HepG2 (cell line): ENCODE results near the gene KLF16. TPM values are rescaled to one million over a fixed set of nuclear protein-coding genes. Genes with fewer than 3 reads are reported as not detected.

Source experiments
- CHCHD3 ChIP-seq: sonication (generic); formaldehyde crosslinking; IDR thresholded peaks from 2 replicates; pipeline ENCODE4 v1.8.0; 2022; ENCODE audit warnings: mild to moderate bottlenecking, missing genetic modification reagents, moderate library complexity
- CREB1 ChIP-seq, 2 experiments: fragments of 450-650 bp in 1 of 2; IDR thresholded peaks; 2 replicates each; pipeline ENCODE4 v1.6.1; 2016 to 2017; ENCODE audit warnings: control low read depth in 1 of 2, mild to moderate bottlenecking in 1 of 2, missing compliant biosample characterization in 1 of 2, missing genetic modification characterization in 1 of 2
- FOXA3 ChIP-seq: IDR thresholded peaks from 2 replicates; pipeline ENCODE4 v1.6.1; 2016; ENCODE audit warnings: missing genetic modification reagents, missing compliant biosample characterization
- FOXK1 ChIP-seq: sonication (generic); formaldehyde crosslinking; IDR thresholded peaks from 2 replicates; pipeline ENCODE4 v1.4.0; 2020; ENCODE audit warnings: low read depth, missing genetic modification reagents, borderline replicate concordance
- HOXA3 ChIP-seq: sonication (generic); formaldehyde crosslinking; IDR thresholded peaks from 2 replicates; pipeline ENCODE4 v1.5.0; 2020; ENCODE audit warnings: missing genetic modification reagents
- KAT8 ChIP-seq: IDR thresholded peaks from 2 replicates; pipeline ENCODE4 v1.6.1; 2016; ENCODE audit warnings: missing genetic modification reagents, missing compliant biosample characterization
- KDM3A ChIP-seq: IDR thresholded peaks from 2 replicates; pipeline ENCODE4 v1.6.1; 2018; ENCODE audit warnings: low read depth, missing compliant biosample characterization
- NR2C2 ChIP-seq: sonication (generic); formaldehyde crosslinking; IDR thresholded peaks from 2 replicates; pipeline ENCODE4 v1.4.0; 2020; ENCODE audit warnings: missing genetic modification reagents, mild to moderate bottlenecking, moderate library complexity, borderline replicate concordance
- PHF20 ChIP-seq: sonication (generic); formaldehyde crosslinking; IDR thresholded peaks from 2 replicates; pipeline ENCODE4 v1.5.0; 2020; ENCODE audit warnings: mild to moderate bottlenecking, missing genetic modification reagents
- PHF8 ChIP-seq: sonication (generic); formaldehyde crosslinking; IDR thresholded peaks from 2 replicates; pipeline ENCODE4 v1.5.0; 2020; ENCODE audit warnings: missing genetic modification reagents
- SPEN ChIP-seq: sonication (generic); formaldehyde crosslinking; IDR thresholded peaks from 2 replicates; pipeline ENCODE4 v1.5.1; 2020; ENCODE audit warnings: low read depth, mild to moderate bottlenecking, missing genetic modification reagents
- TBX2 ChIP-seq: sonication (generic); formaldehyde crosslinking; IDR thresholded peaks from 2 replicates; pipeline ENCODE4 v1.5.0; 2020; ENCODE audit warnings: missing genetic modification reagents, mild to moderate bottlenecking, borderline replicate concordance
- ZNF777 ChIP-seq: sonication (generic); formaldehyde crosslinking; IDR thresholded peaks from 2 replicates; pipeline ENCODE4 v1.4.0; 2020; ENCODE audit warnings: missing genetic modification reagents
- polyA plus RNA-seq, 8 experiments: library from polyadenylated mRNA; depleted of rRNA in 3 of 8; stranded (reverse) in 7 of 8; unstranded in 1 of 8; fragments of >200 nt; fragmentation: Illumina TruSeq in 4 of 8; extraction: Trizol in 4 of 8; gene quantifications; 2 replicates each; pipeline versions ENCODE4 v1.2.1 to v1.2.3, GENCODE V29; 2011 to 2016; ENCODE audit warnings: low read depth in 4 of 8, missing spikeins in 1 of 8, mixed read lengths in 1 of 8; ENCODE audit not compliant: insufficient read depth in 1 of 8
- total RNA-seq, 5 experiments: library from RNA; depleted of rRNA; stranded (reverse); fragments of >200 nt; fragmentation: Illumina TruSeq; extraction: Trizol; gene quantifications; 2 replicates each; pipeline ENCODE4 v1.2.3, GENCODE V29; 2016; ENCODE audit warnings: low read depth in 1 of 5
- TF ChIP-seq, protein P1 (sequence below): sonication (generic); formaldehyde crosslinking; IDR thresholded peaks from 2 replicates; pipeline ENCODE4 v1.5.1; 2020; ENCODE audit warnings: missing genetic modification reagents, mild to moderate bottlenecking, borderline replicate concordance
- TF ChIP-seq, protein P2 (sequence below): sonication (generic); formaldehyde crosslinking; IDR thresholded peaks from 2 replicates; pipeline ENCODE4 v1.8.0; 2022; ENCODE audit warnings: low read depth, missing genetic modification reagents
- TF ChIP-seq, protein P3 (sequence below): sonication (generic); formaldehyde crosslinking; IDR thresholded peaks from 2 replicates; pipeline ENCODE4 v1.5.0; 2020; ENCODE audit warnings: mild to moderate bottlenecking, missing genetic modification reagents
- TF ChIP-seq, protein P4 (sequence below): sonication (generic); formaldehyde crosslinking; conservative IDR thresholded peaks from 2 replicates; pipeline ENCODE4 v1.4.0; 2020; ENCODE audit warnings: mild to moderate bottlenecking, missing genetic modification reagents, moderate library complexity
- TF ChIP-seq, protein P5 (sequence below): conservative IDR thresholded peaks from 2 replicates; pipeline ENCODE4 v1.6.1; 2018; ENCODE audit warnings: missing genetic modification reagents

KLF16 gene
- total and polyA plus RNA-seq, 2 of the 13 experiments (the other 11 are each of a cell fraction or from before 2014, with no cell fraction given) = 3.5 to 6.7 TPM

DNA sequence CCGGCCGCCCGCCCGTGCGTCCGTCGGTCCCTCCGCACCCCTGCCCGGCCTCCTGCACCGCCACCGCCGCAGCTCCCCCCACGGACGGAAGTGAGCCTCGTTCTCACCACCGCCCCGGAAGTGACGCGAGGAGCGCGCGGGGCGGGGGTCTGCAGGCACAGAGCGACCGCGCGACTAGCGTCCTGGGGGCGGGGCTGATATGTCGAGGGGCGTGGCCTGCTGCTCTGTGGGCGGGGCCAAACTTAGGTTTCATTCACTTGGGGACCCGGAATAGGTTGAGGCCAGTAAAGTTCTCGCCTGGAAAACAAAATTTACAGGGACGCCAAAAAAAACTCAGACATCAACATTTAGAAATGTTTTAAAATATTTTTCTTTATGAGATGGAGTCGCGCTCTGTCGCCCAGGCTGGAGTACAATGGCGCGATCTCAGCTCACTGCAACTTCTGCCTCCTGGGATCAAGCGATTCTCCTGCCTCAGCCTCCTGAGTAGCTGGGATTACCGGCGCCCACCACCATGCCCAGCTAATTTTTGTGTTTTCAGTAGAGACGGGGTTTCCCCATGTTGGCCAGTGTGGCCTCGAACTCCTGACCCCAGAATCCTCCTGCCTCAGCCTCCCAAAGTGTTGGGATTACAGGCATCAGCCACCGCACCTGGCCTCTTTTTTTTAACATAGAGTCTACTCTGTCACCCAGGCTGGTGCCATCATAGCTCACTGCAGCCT is 22.2 kb upstream of the KLF16 start, which contains the start of gene ABHD17A (continued):
- 0 out of 2 replicates have a peak, but pooled peaks have one; percentile 8 for TF ChIP-seq CHCHD3 (CRISPR knock-in tag)
- peak; percentile 77; the same call in 1 of the 2 replicates for TF ChIP-seq HOXA3 (CRISPR knock-in tag)
- peak; percentile 52 for TF ChIP-seq NR2C2 (CRISPR knock-in tag)
- TF ChIP-seq, protein P1, sequence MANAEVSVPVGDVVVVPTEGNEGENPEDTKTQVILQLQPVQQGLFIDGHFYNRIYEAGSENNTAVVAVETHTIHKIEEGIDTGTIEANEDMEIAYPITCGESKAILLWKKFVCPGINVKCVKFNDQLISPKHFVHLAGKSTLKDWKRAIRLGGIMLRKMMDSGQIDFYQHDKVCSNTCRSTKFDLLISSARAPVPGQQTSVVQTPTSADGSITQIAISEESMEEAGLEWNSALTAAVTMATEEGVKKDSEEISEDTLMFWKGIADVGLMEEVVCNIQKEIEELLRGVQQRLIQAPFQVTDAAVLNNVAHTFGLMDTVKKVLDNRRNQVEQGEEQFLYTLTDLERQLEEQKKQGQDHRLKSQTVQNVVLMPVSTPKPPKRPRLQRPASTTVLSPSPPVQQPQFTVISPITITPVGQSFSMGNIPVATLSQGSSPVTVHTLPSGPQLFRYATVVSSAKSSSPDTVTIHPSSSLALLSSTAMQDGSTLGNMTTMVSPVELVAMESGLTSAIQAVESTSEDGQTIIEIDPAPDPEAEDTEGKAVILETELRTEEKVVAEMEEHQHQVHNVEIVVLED (CRISPR knock-in tag) = peak; percentile 83; the same call in 1 of the 2 replicates
- TF ChIP-seq PHF8 (CRISPR knock-in tag) = peak; percentile 69
- peak; percentile 89 for TF ChIP-seq SPEN (CRISPR knock-in tag)
- TF ChIP-seq, protein P2, sequence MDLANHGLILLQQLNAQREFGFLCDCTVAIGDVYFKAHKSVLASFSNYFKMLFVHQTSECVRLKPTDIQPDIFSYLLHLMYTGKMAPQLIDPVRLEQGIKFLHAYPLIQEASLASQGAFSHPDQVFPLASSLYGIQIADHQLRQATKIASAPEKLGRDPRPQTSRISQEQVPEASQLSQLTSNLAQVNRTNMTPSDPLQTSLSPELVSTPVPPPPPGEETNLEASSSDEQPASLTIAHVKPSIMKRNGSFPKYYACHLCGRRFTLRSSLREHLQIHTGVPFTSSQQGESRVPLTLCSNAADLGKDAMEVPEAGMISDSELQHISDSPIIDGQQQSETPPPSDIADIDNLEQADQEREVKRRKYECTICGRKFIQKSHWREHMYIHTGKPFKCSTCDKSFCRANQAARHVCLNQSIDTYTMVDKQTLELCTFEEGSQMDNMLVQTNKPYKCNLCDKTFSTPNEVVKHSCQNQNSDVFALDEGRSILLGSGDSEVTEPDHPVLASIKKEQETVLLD (CRISPR knock-in tag) = peak; percentile 58; the same call in 1 of the 2 replicates
- 0 out of 2 replicates have a peak, but pooled peaks have one; percentile 13 for TF ChIP-seq KDM3A (CRISPR knock-in tag)
- peak; percentile 70; the same call in 1 of the 2 replicates for TF ChIP-seq PHF20 (CRISPR knock-in tag)
- 0 out of 2 replicates have a peak, but pooled peaks have one; percentile 22 for TF ChIP-seq FOXA3 (CRISPR knock-in tag)
- peak; percentile 49; the same call in 1 of the 2 replicates for TF ChIP-seq FOXK1 (CRISPR knock-in tag)
- TF ChIP-seq, protein P3, sequence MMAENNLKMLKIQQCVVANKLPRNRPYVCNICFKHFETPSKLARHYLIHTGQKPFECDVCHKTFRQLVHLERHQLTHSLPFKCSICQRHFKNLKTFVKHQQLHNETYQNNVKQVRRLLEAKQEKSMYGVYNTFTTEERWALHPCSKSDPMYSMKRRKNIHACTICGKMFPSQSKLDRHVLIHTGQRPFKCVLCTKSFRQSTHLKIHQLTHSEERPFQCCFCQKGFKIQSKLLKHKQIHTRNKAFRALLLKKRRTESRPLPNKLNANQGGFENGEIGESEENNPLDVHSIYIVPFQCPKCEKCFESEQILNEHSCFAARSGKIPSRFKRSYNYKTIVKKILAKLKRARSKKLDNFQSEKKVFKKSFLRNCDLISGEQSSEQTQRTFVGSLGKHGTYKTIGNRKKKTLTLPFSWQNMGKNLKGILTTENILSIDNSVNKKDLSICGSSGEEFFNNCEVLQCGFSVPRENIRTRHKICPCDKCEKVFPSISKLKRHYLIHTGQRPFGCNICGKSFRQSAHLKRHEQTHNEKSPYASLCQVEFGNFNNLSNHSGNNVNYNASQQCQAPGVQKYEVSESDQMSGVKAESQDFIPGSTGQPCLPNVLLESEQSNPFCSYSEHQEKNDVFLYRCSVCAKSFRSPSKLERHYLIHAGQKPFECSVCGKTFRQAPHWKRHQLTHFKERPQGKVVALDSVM (CRISPR knock-in tag) = peak; percentile 63
- TF ChIP-seq, protein P4, sequence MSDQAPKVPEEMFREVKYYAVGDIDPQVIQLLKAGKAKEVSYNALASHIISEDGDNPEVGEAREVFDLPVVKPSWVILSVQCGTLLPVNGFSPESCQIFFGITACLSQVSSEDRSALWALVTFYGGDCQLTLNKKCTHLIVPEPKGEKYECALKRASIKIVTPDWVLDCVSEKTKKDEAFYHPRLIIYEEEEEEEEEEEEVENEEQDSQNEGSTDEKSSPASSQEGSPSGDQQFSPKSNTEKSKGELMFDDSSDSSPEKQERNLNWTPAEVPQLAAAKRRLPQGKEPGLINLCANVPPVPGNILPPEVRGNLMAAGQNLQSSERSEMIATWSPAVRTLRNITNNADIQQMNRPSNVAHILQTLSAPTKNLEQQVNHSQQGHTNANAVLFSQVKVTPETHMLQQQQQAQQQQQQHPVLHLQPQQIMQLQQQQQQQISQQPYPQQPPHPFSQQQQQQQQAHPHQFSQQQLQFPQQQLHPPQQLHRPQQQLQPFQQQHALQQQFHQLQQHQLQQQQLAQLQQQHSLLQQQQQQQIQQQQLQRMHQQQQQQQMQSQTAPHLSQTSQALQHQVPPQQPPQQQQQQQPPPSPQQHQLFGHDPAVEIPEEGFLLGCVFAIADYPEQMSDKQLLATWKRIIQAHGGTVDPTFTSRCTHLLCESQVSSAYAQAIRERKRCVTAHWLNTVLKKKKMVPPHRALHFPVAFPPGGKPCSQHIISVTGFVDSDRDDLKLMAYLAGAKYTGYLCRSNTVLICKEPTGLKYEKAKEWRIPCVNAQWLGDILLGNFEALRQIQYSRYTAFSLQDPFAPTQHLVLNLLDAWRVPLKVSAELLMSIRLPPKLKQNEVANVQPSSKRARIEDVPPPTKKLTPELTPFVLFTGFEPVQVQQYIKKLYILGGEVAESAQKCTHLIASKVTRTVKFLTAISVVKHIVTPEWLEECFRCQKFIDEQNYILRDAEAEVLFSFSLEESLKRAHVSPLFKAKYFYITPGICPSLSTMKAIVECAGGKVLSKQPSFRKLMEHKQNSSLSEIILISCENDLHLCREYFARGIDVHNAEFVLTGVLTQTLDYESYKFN (CRISPR knock-in tag) = 0 out of 2 replicates have a peak, but pooled peaks have one; percentile 35
- TF ChIP-seq KAT8 (CRISPR knock-in tag) = peak; percentile 79
- TF ChIP-seq ZNF777 (CRISPR knock-in tag) = 0 out of 2 replicates have a peak, but pooled peaks have one; percentile 10
- peak; percentile 24; the same call in 1 of the 2 replicates for TF ChIP-seq TBX2 (CRISPR knock-in tag)
- peak; percentile 91 for TF ChIP-seq CREB1 (IDR thresholded peaks at IDR 0.05)
- TF ChIP-seq CREB1 (CRISPR knock-in tag; IDR thresholded peaks at IDR 0.05) = peak; percentile 94
- TF ChIP-seq, protein P5, sequence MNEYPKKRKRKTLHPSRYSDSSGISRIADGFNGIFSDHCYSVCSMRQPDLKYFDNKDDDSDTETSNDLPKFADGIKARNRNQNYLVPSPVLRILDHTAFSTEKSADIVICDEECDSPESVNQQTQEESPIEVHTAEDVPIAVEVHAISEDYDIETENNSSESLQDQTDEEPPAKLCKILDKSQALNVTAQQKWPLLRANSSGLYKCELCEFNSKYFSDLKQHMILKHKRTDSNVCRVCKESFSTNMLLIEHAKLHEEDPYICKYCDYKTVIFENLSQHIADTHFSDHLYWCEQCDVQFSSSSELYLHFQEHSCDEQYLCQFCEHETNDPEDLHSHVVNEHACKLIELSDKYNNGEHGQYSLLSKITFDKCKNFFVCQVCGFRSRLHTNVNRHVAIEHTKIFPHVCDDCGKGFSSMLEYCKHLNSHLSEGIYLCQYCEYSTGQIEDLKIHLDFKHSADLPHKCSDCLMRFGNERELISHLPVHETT (CRISPR knock-in tag) = 0 out of 2 replicates have a peak, but pooled peaks have one; percentile 42
